H1 (cell line): ENCODE measurements around the gene RAB5B. TPM values are rescaled to one million over a fixed set of nuclear protein-coding genes. Genes with fewer than 3 reads are reported as not detected.

Experiments
- CTCF ChIA-PET: fragments of 300-600 bp; sonication (Branson Sonifier 250); formaldehyde crosslinking; loops from one replicate; lab custom pipeline; 2021; ENCODE audit not compliant: partially characterized antibody; lab: Charles Lee
- POLR2A ChIA-PET: fragments of 300-600 bp; sonication (Branson Sonifier 250); formaldehyde crosslinking; loops from one replicate; lab custom pipeline; 2021; ENCODE audit warnings: inconsistent platforms; ENCODE audit not compliant: partially characterized antibody; lab: Charles Lee
- DNase-seq, 2 experiments: peaks; one replicate each; pipeline versions ENCODE4 v3.0.0 to v3.0.0-alpha.2; 2010 to 2022; ENCODE audit warnings: low spot score in 2 of 2, low read depth in 1 of 2, mixed read lengths in 1 of 2
- FAIRE-seq: peaks from 2 replicates; lab custom pipeline; 2011; peaks lifted over from hg19 to GRCh38; lab: Jason Lieb, UNC
- H2AFZ ChIP-seq: 2 replicates; pipeline ENCODE4 v1.8.1; 2012; ENCODE audit warnings: low read length, inconsistent platforms
- H2AK5ac ChIP-seq: 2 replicates; pipeline ENCODE4 v1.6.1; 2013; ENCODE audit warnings: low read depth, low read length
- H2BK120ac ChIP-seq: replicated peaks from 2 replicates; pipeline ENCODE3; 2013; ENCODE audit warnings: low read depth, low read length, inconsistent platforms
- H2BK12ac ChIP-seq: 2 replicates; pipeline ENCODE4 v1.6.1; 2013; ENCODE audit warnings: low read depth, low read length
- H2BK15ac ChIP-seq: 2 replicates; pipeline ENCODE4 v1.6.1; 2013; ENCODE audit warnings: low read length
- H2BK20ac ChIP-seq: 2 replicates; pipeline ENCODE4 v1.6.1; 2013; ENCODE audit warnings: low read length
- H2BK5ac ChIP-seq: 2 replicates; pipeline ENCODE4 v1.6.1; 2013; ENCODE audit warnings: low read depth, low read length
- H3K14ac ChIP-seq: 2 replicates; pipeline ENCODE4 v1.6.1; 2013; ENCODE audit warnings: inconsistent platforms; ENCODE audit not compliant: insufficient read length
- H3K18ac ChIP-seq: 2 replicates; pipeline ENCODE4 v1.6.1; 2013; ENCODE audit warnings: low read length; ENCODE audit errors: extremely low read depth
- H3K23ac ChIP-seq: 2 replicates; pipeline ENCODE4 v1.6.1; 2013; ENCODE audit warnings: inconsistent platforms; ENCODE audit not compliant: insufficient read length
- H3K23me2 ChIP-seq: 2 replicates; pipeline ENCODE4 v1.6.1; 2013; ENCODE audit warnings: low read depth, low read length
- H3K27ac ChIP-seq: 2 replicates; pipeline ENCODE4 v1.6.1; 2011; ENCODE audit warnings: low read depth, low read length, inconsistent platforms
- H3K27me3 ChIP-seq, 4 experiments: replicated peaks in 1 of 4; 1 replicate in 1 of 4; 2 replicates in 3 of 4; pipeline versions ENCODE4 v1.6.1 to v1.8.1; 2011 to 2013; ENCODE audit warnings: low read length in 3 of 4, mild to moderate bottlenecking in 3 of 4, inconsistent platforms in 2 of 4, mixed read lengths in 2 of 4, moderate library complexity in 1 of 4; ENCODE audit not compliant: control insufficient read depth in 3 of 4, insufficient read depth in 3 of 4; ENCODE audit errors: extremely low read depth in 1 of 4
- H3K36me3 ChIP-seq, 4 experiments: 2 replicates each; pipeline versions ENCODE4 v1.6.1 to v1.8.1; 2011 to 2013; ENCODE audit warnings: mild to moderate bottlenecking in 4 of 4, low read length in 3 of 4, moderate library complexity in 2 of 4, control low read depth in 1 of 4, inconsistent platforms in 1 of 4; ENCODE audit not compliant: insufficient read depth in 4 of 4, control insufficient read depth in 2 of 4
- H3K4ac ChIP-seq: replicated peaks from 2 replicates; pipeline ENCODE3; 2013; ENCODE audit warnings: low read length, low read depth, mixed read lengths, inconsistent platforms; ENCODE audit not compliant: insufficient read length
- H3K4me1 ChIP-seq, 4 experiments: replicated peaks in 1 of 4; 1 replicate in 1 of 4; 2 replicates in 3 of 4; pipeline versions ENCODE4 v1.6.1 to v1.8.1; 2011 to 2013; ENCODE audit warnings: low read length in 3 of 4, inconsistent platforms in 2 of 4, mixed read lengths in 1 of 4; ENCODE audit not compliant: insufficient read depth in 4 of 4, control insufficient read depth in 3 of 4
- H3K4me2 ChIP-seq, 2 experiments: 2 replicates each; pipeline versions ENCODE4 v1.6.1 to v1.8.1; 2011 to 2013; ENCODE audit warnings: low read depth in 2 of 2, low read length in 2 of 2, control low read depth in 1 of 2, inconsistent platforms in 1 of 2, mild to moderate bottlenecking in 1 of 2; ENCODE audit not compliant: insufficient read depth in 1 of 2
- H3K4me3 ChIP-seq, 4 experiments: fragments of 200-600, 300-600 bp in 1 of 4; sonication (generic), shearing (Covaris generic), sonication (Bioruptor Twin) in 1 of 4; 2 replicates each; pipeline versions ENCODE4 v1.5.1 to v1.8.1; 2011 to 2016; ENCODE audit warnings: low read length in 4 of 4, low read depth in 3 of 4, control low read depth in 2 of 4, inconsistent platforms in 2 of 4, mild to moderate bottlenecking in 2 of 4, mixed read lengths in 1 of 4, moderate library complexity in 1 of 4; ENCODE audit not compliant: insufficient read depth in 2 of 4; ENCODE audit errors: extremely low read depth in 1 of 4
- H3K56ac ChIP-seq: replicated peaks from 2 replicates; pipeline ENCODE3; 2013; ENCODE audit warnings: low read depth, mild to moderate bottlenecking, mixed read lengths, low read length, inconsistent platforms; ENCODE audit not compliant: insufficient read length
- H3K79me1 ChIP-seq: 2 replicates; pipeline ENCODE4 v1.6.1; 2013; ENCODE audit warnings: low read depth, low read length, control low read depth
- H3K79me2 ChIP-seq, 2 experiments: 2 replicates each; pipeline versions ENCODE4 v1.6.1 to v1.8.1; 2012 to 2013; ENCODE audit warnings: low read length in 2 of 2, mild to moderate bottlenecking in 2 of 2, inconsistent platforms in 1 of 2; ENCODE audit not compliant: insufficient read depth in 2 of 2, control insufficient read depth in 1 of 2
- H3K9ac ChIP-seq, 4 experiments: replicated peaks in 1 of 4; 1 replicate in 1 of 4; 2 replicates in 3 of 4; pipeline versions ENCODE4 v1.6.1 to v1.8.1; 2011 to 2013; ENCODE audit warnings: low read depth in 3 of 4, low read length in 3 of 4, control low read depth in 2 of 4, mild to moderate bottlenecking in 2 of 4, moderate library complexity in 2 of 4, inconsistent platforms in 1 of 4; ENCODE audit errors: extremely low read depth in 1 of 4
- H3K9me3 ChIP-seq, 2 experiments: 2 replicates each; pipeline versions ENCODE4 v1.6.1 to v1.8.1; 2012 to 2013; ENCODE audit warnings: mild to moderate bottlenecking in 2 of 2, moderate library complexity in 2 of 2, control low read depth in 1 of 2, inconsistent platforms in 1 of 2, low read depth in 1 of 2, low read length in 1 of 2, mixed read lengths in 1 of 2; ENCODE audit not compliant: insufficient read depth in 2 of 2
- H4K20me1 ChIP-seq, 2 experiments: replicated peaks in 1 of 2; 2 replicates each; pipeline versions ENCODE3 to v1.8.1; 2011 to 2013; ENCODE audit warnings: inconsistent platforms in 2 of 2, low read length in 2 of 2, mild to moderate bottlenecking in 1 of 2; ENCODE audit not compliant: insufficient read depth in 2 of 2, control insufficient read depth in 1 of 2
- H4K5ac ChIP-seq: 2 replicates; pipeline ENCODE4 v1.6.1; 2013; ENCODE audit warnings: low read length, low read depth, mixed read lengths, inconsistent platforms; ENCODE audit not compliant: insufficient read length
- H4K8ac ChIP-seq: 2 replicates; pipeline ENCODE4 v1.8.0; 2013; ENCODE audit warnings: mild to moderate bottlenecking, moderate library complexity, low read length, inconsistent platforms; ENCODE audit not compliant: insufficient read depth; ENCODE audit errors: extremely low read depth
- H4K91ac ChIP-seq: replicated peaks from 2 replicates; pipeline ENCODE3; 2013; ENCODE audit warnings: low read length, mixed read lengths, inconsistent platforms; ENCODE audit not compliant: insufficient read length
- BCL11A ChIP-seq, 2 experiments: IDR thresholded peaks; one replicate each; pipeline ENCODE4 v1.6.1; 2011; ENCODE audit warnings: low read depth in 2 of 2, low read length in 2 of 2, mild to moderate bottlenecking in 2 of 2
- GTF2F1 ChIP-seq: IDR thresholded peaks from 2 replicates; pipeline ENCODE4 v1.6.1; 2012; ENCODE audit warnings: low read depth, low read length, improper control_type of control experiment, borderline replicate concordance
- HDAC2 ChIP-seq, 2 experiments: fragments of 300-600 bp in 1 of 2; sonication (generic) in 1 of 2; IDR thresholded peaks; 2 replicates each; pipeline ENCODE4 v1.6.1; 2011 to 2012; ENCODE audit warnings: low read depth in 2 of 2, low read length in 2 of 2, mild to moderate bottlenecking in 2 of 2, moderate library complexity in 2 of 2, borderline replicate concordance in 1 of 2, inconsistent platforms in 1 of 2
- MAFK ChIP-seq: IDR thresholded peaks from 2 replicates; pipeline ENCODE4 v1.6.1; 2012; ENCODE audit warnings: low read depth, mild to moderate bottlenecking, improper control_type of control experiment, low read length
- PHF8 ChIP-seq: fragments of 200-600 bp; sonication (generic); conservative IDR thresholded peaks from 2 replicates; pipeline ENCODE4 v1.7.1; 2012; ENCODE audit warnings: low read depth, mild to moderate bottlenecking, inconsistent platforms, low read length, moderate library complexity
- RNF2 ChIP-seq: fragments of 200-900, 300-1000 bp; sonication (generic); IDR thresholded peaks from 2 replicates; pipeline ENCODE4 v1.7.1; 2016; ENCODE audit warnings: borderline replicate concordance, low read depth, mild to moderate bottlenecking, antibody characterized with exemption, low read length; ENCODE audit not compliant: poor library complexity, severe bottlenecking; ENCODE audit errors: missing control alignments
- SIX5 ChIP-seq: IDR thresholded peaks from 2 replicates; pipeline ENCODE4 v1.6.1; 2011; ENCODE audit warnings: mild to moderate bottlenecking, low read depth, low read length
- SP1 ChIP-seq: IDR thresholded peaks from 2 replicates; pipeline ENCODE4 v1.6.1; 2011; ENCODE audit warnings: low read depth, low read length
- SP4 ChIP-seq: IDR thresholded peaks from 2 replicates; pipeline ENCODE4 v1.6.1; 2012; ENCODE audit warnings: low read length, inconsistent platforms
- SRF ChIP-seq: IDR thresholded peaks from 2 replicates; pipeline ENCODE4 v1.6.1; 2011; ENCODE audit warnings: mild to moderate bottlenecking, low read depth, low read length, moderate library complexity
- YY1 ChIP-seq: IDR thresholded peaks from 2 replicates; pipeline ENCODE4 v1.6.1; 2011; ENCODE audit warnings: low read depth, mild to moderate bottlenecking, low read length
- ZNF274 ChIP-seq: IDR thresholded peaks from 2 replicates; pipeline ENCODE4 v1.7.0; 2012; ENCODE audit warnings: low read length, borderline replicate concordance; ENCODE audit errors: extremely low read depth
- WGBS, 2 experiments: shearing (Covaris generic) in 1 of 2; methylation state at CpG; one replicate each; pipeline versions ENCODE4 v1.1.6 to v1.1.7; 2013 to 2015; ENCODE audit warnings: low lambda C conversion rate in 2 of 2, mixed read lengths in 2 of 2, inconsistent platforms in 1 of 2, low coverage in 1 of 2, missing lambda C conversion rate in 1 of 2; ENCODE audit not compliant: insufficient replicate concordance in 2 of 2, insufficient coverage in 1 of 2, insufficient read length in 1 of 2; ENCODE audit errors: extremely low coverage in 1 of 2, missing lambda C conversion rate in 1 of 2; 5-methylcytosine and 5-hydroxymethylcytosine counted together
- polyA plus RNA-seq, 7 experiments: library from polyadenylated mRNA; depleted of rRNA in 3 of 7; stranded (reverse) in 5 of 7; unstranded in 2 of 7; fragments of >200 nt in 5 of 7; fragments of 200-250 nt in 2 of 7; gene quantifications; 1 replicate in 5 of 7; 2 replicates in 1 of 7; 4 replicates in 1 of 7; pipeline versions ENCODE4 v1.2.1 to v1.2.3, GENCODE V29; 2011 to 2013; ENCODE audit warnings: missing spikeins in 2 of 7, mixed read lengths in 2 of 7
- total RNA-seq: library from RNA; stranded (reverse); fragmentation: NEBNext Ultra II Directional; extraction: Animal tissue kit (Norgen Biotek cat#: 25700); gene quantifications from 2 replicates; pipeline ENCODE4 v1.2.1, GENCODE V29; 2021
- TF ChIP-seq, protein P1 (sequence below): IDR thresholded peaks from 2 replicates; pipeline ENCODE4 v1.6.1; 2012; ENCODE audit warnings: inconsistent platforms

Gene RAB5B
- total and polyA plus RNA-seq, 2 of the 8 experiments (the other 6 are each of a cell fraction or from before 2014, with no cell fraction given), result 56.7 to 62.4 TPM

DNA sequence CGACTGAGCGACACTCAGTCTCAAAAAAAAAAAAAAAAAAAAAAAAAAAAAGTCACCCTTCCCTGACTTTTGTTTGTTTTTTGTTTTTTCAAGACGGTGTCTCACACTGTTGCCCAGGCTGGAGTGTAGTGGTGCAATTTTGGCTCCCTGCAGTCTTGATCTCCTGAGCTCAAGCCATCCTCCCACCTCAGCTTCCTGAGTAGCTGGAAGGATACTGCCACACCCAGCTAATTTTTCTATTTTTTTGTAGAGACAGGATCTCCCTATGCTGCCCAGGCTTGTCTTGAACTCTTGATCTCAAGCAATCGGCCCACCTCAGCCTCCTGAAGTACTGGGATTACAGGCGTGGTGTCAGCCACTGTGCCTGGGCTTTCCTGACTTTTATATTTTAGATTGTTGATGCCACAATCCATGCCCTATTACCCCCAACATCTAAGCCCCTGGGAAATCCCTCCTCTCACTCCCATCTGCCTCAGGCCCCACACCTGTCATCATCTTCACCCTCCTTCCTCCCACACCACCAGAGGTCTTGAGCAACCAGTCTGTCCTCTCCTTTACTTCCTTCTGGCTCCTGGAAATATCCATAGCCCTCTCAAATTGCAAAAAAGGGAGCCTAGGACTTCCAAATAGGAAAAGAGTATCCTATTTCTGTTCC is 54.8 kb downstream of the RAB5B start:
- no peaks in the 10 kb centered on the region for H4K20me1 ChIP-seq
- H3K4me1 ChIP-seq, result no peaks in the 10 kb centered on the region
- H3K4ac ChIP-seq, result no peak overlapping the region
- H4K5ac ChIP-seq, result no peak overlapping the region
- H3K9ac ChIP-seq, result no peak overlapping the region
- no peak overlapping the region for H3K4me3 ChIP-seq
- no peak for DNase-seq
- POLR2A ChIA-PET, result interaction anchor here (0.7 to 2.3 kb wide), 15 partner anchors 8 to 193 kb away, joined by 3 to 12 read pairs (median 4); partner anchors contain the start of genes IKZF4, RAB5B, RNF41 and SUOX
- CTCF ChIA-PET, result interaction anchor here (0.6 to 18.1 kb wide), 26 partner anchors 9 to 920 kb away, joined by 3 to 256 read pairs (median 3); partner anchors contain the start of genes IKZF4 and SUOX
- no peak overlapping the region for H2BK12ac ChIP-seq
- 94% methylated on average over 4 of the region's 5 CpGs; no CpG with 5 or more reads in 1 of the 2 experiments for WGBS, 2 experiments
- no peak overlapping the region for H3K27ac ChIP-seq
- no peak for FAIRE-seq
- no peak overlapping the region for H2AK5ac ChIP-seq
- no peak overlapping the region for H4K91ac ChIP-seq
- H2AFZ ChIP-seq, result no peak overlapping the region
- no peak overlapping the region for H3K23ac ChIP-seq
- no peak overlapping the region for H4K8ac ChIP-seq
- H2BK5ac ChIP-seq, result no peak overlapping the region
- no peak overlapping the region for H2BK20ac ChIP-seq
- H3K18ac ChIP-seq, result no peak overlapping the region
- H3K23me2 ChIP-seq, result no peaks in the 10 kb centered on the region
- H3K79me1 ChIP-seq, result no peaks in the 10 kb centered on the region; the same call in 1 of the 2 replicates
- no peak overlapping the region for H3K56ac ChIP-seq
- H2BK120ac ChIP-seq, result no peak overlapping the region
- no peaks in the 10 kb centered on the region for H3K9me3 ChIP-seq
- H3K4me2 ChIP-seq, result no peak overlapping the region
- H3K27me3 ChIP-seq, result no peaks in the 10 kb centered on the region
- peaks cover 7 to 37% (median 19%) of the 10 kb centered on the region in 4 experiments; a peak in 7 of 8 replicates for H3K36me3 ChIP-seq
- H3K14ac ChIP-seq, result no peak overlapping the region
- no peaks in the 10 kb centered on the region for H3K79me2 ChIP-seq
- H2BK15ac ChIP-seq, result no peak overlapping the region
- TF ChIP-seq MAFK (no peak), BCL11A (IDR thresholded peaks at IDR 0.05; ENCODE audit: low read depth in 2 of 2, low read length in 2 of 2) (no peak), SP1 (no peak), SP4 (no peak), HDAC2 (IDR thresholded peaks at IDR 0.05; ENCODE audit: borderline replicate concordance in 1 of 2, low read depth in 2 of 2, low read length in 2 of 2) (no peak), ZNF274 (no peak), SRF (no peak), SIX5 (no peak), YY1 (no peak), GTF2F1 (no peak), PHF8 (no peak), RNF2 (no peak)
- TF ChIP-seq, protein P1, sequence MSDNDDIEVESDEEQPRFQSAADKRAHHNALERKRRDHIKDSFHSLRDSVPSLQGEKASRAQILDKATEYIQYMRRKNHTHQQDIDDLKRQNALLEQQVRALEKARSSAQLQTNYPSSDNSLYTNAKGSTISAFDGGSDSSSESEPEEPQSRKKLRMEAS, result no peak
